Dermis blood vessel endothelial cell (primary cell): Measurements from ENCODE around the gene DGKI. TPM values are rescaled to one million over a fixed set of nuclear protein-coding genes. Genes with fewer than 3 reads are reported as not detected.

Source experiments
- DNase-seq: peaks from one replicate; pipeline ENCODE4 v3.0.0; 2010
- total RNA-seq: library from RNA; depleted of rRNA; stranded (reverse); fragments of >200 nt; gene quantifications from 2 replicates; pipeline ENCODE4 v1.2.3, GENCODE V29; 2014

The DGKI gene
- total RNA-seq, 1 donor from 2014 or later, result 3.9 TPM

- peak; percentile 25 for DNase-seq
These were observed 161.2 kb downstream of the DGKI start for GRCh38 chr7:137685433-137686164.

GRCh38 chr7:137684776-137685175, 162.0 kb downstream of the DGKI start:
- DNase-seq, result no peak

- DNase-seq, result no peak
These were observed 162.5 kb downstream of the DGKI start for GRCh38 chr7:137684316-137684715.

DNA sequence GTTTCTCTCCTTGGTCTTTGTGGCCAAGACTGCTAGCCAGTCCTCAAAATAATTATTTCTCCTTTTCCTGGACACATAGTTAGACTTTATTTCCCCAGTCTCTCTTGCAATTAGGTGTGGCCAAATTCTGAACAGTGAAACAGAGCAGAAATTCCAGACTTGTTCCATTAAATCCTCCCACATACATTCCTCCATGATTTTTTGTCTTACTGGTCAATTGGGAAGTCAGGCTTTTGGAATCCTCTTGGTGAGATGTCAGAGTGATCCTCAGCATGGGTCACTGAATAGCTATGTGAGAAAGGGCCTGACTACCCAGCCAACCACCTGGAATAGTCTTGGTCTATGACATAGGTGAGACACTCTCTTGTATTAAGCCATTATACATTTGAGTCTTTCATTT, 164.2 kb downstream of the DGKI start:
- no peak for DNase-seq

GRCh38 chr7:137681657-137682562, 164.9 kb downstream of the DGKI start:
- DNase-seq, result no peak

DNA sequence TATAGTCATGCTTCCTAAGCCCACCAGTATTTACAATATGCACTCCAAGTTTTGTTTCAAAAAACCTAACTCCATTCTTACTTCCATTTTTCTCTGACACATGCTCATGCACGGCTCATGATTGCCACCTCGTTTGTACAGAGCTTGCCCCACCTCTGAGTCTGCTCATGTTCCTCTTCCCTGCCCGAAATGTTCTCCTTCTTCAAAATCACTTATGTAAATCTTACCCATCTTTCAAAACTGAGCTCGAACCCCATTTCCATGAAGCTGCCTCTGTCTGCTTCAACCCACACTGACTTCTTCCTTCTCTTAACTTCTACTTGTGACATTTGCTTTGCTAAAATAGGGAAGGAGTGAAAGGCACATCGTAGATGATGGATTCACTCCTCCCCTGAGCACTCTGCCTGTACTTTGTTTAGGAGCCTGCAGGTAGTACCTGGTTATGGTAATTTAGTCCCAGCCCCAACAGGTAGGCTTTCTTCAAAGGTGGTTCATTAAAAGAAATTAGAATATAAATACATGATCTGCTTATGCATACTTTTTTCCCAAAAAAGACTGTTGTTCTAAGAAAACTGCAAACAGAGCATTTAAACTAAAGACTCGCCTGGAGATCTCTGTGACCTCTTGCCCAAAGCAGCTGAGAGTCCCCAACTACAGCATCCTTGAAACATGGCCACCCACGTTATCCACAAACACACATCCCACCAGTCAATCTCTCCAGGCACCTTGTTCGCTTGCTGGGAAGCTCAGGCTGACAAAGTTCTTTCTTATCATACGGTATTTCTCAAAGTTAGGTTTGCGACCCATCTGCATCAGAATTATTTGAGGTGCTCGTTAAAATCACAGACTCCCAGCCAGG, 172.0 kb downstream of the DGKI start:
- no peak for DNase-seq

GRCh38 chr7:137674048-137674447, 172.7 kb downstream of the DGKI start:
- no peak for DNase-seq

GRCh38 chr7:137671920-137672319, 174.9 kb downstream of the DGKI start:
- DNase-seq, result no peak

GRCh38 chr7:137670222-137671064, 176.3 kb downstream of the DGKI start:
- DNase-seq, result no peak

GRCh38 chr7:137669706-137670105, 177.1 kb downstream of the DGKI start:
- DNase-seq, result no peak

DNA sequence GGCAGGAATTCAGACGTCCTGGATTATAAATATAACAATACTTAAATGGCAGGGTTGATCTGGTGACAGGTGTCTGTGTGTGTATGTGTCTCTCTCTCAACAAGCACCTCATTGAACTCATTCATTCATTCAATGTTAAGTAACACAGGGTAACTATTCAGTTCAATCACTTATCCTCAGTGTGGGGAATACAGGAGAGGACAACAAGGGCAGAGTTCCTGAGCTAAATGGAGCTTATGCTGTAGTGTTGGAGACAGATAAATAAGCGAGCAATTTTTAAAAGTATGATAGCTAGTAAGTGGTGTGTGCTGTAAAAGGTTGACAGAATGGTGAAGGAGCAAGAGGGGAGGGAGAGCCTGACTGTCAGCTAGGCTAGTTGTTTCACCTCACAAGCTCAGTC, 178.4 kb downstream of the DGKI start:
- DNase-seq, result no peak

DNA sequence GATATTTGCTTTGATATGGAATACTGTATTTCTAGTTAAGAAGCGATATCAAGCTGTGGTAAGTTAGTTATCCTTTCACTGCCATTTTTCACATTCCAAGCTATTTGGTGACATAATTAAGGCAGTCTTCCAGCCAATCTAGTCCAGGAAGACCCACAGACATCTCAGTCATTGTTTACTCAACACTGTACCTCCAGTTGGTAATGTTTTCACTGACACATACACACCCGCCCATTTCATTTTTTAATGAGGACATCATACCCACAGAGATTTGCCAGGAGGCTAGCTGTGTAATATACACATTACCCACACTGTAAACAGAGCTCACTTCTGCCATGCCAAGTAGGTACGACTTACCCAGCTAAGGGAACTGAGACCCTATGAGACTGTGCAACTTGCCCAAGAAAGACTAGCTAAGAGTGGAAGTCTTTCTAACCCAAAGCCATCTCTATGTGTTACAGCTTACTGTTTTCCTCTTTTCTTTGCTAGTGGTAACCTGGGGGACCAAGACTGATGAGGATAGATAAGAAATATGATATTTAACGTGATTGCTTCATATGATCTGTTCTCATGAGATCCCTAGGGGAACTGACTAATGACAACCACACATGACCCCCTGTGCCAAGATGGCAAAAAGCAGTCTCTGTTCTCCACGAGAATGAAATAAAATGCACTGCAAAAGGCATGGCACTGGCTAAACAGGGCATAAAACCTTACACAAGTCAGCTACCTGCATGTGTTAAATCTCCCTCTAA, 179.0 kb downstream of the DGKI start:
- DNase-seq, result no peak

GRCh38 chr7:137664846-137665245, 181.9 kb downstream of the DGKI start:
- DNase-seq, result no peak

DNA sequence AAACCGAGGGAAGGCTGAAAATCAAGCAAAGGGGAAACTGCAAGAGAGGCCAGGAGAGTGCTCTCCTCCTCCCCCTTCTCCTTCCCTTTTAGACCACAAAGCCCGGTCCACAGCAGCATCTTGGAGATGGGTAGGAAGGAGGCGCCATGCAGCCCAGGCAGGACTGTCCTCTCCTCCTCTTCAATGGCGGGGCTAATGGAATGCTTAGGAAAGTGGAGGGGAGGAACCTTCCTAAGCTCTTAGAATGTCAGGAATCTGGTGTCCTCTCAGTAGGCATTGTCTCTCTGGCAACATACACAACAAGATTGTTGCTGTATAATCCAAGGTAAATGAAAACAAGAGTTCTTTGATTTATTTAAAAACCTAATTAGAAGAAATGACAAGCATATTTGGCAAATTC, 185.1 kb downstream of the DGKI start:
- DNase-seq, result no peak

DNA sequence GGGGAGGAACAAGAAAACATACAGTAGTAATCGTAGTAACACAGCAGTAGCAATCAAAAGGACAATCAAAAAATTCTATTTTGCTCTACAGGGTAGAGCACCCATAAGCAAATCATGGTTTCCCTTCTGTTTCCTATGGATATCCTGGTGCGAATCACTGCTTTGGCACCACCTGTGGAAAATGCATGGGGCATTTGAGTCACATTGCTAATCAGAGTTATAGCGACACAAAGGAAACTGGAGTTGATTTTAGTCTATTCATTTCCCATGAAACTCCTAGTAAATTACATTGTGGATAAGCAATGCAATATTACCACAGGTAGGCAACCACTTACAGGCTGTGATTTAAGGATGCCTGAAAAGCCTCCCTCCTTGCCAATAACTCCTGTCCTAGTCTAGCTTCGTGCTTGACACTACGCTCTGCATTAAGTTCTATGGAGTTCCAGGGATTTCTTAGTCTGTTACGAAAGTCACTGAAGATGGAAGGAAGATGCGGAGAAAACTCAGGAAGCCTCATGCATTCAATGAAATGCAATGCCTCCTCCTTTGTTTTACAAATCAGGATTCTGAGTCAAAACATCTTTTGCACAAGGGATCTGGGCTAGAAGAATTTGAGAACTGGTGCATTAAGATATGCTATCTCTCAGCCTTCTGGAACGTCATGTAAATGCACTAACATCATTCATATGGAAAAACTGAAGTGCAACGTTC, 188.4 kb downstream of the DGKI start:
- peak; percentile 93 for DNase-seq

DNA sequence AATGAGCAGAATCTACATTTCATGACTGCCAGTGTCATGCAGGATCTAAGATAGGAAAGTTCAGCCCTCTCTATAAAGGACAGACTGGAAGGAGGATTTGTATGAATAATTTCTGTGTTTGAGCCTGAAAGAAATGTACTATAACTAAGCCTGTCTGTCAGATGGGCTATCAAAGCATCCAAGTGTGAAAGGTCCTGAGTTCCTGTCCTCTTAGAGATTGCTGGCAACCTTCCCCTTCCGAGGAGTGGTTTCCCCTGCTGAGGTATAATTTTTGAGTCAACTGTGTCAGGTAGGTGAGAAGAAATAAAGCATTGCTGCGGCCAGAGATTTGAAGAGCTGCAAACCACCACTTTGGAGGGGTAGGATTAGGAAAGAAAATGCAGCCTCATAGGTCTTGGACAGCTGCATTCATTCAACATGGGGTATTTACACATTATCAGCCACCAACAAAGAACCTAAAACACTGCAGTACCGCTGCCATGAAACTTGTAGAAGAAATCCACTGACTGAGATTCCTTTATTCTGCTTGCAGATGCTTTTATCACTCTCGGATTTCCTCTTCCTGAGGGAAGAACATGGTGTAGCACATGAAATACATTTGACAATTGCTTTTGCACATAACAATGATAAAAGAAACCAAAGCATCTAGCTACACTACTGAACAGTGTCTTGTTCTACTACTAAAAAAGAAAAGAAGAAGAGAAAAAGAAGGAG, 189.1 kb downstream of the DGKI start:
- DNase-seq, result peak; percentile 56

DNA sequence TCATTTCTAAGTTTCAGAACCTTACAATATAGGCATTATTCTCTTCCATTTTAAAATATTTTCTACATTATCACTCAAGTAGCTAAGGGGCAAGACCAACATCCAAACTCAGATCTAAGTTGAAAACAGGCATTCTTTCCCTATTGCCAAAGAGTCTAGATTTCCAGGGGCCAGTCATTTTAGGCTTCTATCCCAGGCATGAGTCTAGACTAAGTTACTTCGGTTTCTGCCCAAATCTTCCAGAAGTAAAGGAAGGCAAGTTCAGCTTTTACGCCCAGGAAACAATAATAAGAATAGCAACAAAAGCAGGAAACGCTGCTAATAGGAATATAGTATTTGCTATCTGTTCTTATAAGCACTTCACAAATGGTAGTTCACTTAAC, 189.9 kb downstream of the DGKI start:
- peak; percentile 20 for DNase-seq

DNA sequence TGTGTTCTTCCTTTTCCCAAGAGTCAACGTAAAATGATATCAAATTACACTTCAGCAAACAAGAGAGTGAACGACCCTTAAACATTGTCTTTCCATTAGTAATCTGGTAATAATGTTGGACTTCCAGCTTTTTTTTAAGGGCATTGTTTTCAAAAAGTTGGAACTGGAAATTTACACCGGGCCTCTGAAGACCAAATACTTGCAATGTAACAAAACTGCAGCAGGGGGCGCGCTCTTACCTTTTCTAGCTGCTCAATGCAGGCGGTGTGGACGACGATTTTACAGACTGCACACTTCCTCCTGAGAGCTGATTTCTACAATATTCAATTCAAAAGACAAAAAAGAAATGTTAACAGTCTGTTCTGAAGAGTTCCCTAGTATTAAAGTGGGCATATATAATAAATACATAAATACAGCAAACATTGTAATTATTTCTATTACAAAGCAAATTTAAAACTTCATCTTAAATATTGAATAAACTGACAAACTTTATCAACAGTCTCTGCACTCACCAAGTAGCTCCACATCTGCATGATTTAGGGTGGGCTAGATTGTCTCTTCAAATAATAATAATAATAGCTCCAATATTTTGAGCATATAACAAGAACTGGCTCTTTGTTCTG, 190.4 kb downstream of the DGKI start:
- DNase-seq, result peak; percentile 94

GRCh38 chr7:137655804-137656203, 191.0 kb downstream of the DGKI start:
- no peak for DNase-seq
